HG03575 (cell line): Measurements from ENCODE around the gene TPRA1.
"Not testable (repeated sequence)": the region's sequence is repeated elsewhere in the genome, so short reads cannot be mapped to it uniquely, and the experiment has no call there.

Source experiments
- ATAC-seq: cut with Tn5 transposase; IDR thresholded peaks from one replicate; pipeline ENCODE4 v1.9.1; 2021; ENCODE audit not compliant: unreplicated experiment, insufficient number of reproducible peaks, low FRiP score; ENCODE audit errors: extremely low read depth

Gene TPRA1

DNA sequence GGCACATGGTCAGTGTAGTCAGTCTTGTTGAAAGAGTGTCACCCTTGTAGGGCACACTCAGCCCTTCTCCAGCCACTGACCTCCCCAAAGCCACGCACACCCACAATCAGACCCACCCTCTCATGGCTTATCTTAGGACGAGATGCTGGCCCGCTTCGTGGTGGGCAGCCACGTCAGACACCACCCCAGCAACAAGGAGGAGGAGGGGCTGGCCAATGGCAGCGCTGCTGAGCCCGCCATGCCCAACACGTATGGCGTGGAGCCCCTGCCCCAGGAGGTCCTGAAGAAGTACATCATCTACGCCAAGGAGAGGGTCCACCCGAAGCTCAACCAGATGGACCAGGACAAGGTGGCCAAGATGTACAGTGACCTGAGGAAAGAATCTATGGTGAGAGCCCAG lies 28.4 kb upstream of the TPRA1 start:
- ATAC-seq = no peak

DNA sequence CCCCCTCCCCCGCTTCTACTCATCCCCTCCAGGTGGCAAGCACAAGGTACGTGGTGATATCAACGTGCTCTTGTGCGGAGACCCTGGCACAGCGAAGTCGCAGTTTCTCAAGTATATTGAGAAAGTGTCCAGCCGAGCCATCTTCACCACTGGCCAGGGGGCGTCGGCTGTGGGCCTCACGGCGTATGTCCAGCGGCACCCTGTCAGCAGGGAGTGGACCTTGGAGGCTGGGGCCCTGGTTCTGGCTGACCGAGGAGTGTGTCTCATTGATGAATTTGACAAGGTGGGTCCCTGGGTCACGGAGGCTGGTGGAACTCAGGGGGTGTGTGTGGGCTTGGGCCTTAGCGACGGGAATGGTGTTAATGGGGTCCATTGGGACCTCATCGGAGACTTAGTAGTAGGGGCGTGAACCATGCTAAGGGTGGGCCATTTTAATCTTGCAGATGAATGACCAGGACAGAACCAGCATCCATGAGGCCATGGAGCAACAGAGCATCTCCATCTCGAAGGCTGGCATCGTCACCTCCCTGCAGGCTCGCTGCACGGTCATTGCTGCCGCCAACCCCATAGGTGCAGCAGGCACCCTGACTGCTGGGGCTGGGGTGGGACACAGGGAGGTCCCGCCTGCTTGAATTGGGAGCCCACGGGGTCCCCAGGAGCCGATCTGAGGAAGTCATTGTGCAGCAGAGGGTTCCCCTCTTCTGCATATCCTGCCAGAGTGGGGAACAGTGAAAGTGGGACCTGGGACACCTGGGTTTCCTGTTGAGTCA lies 26.5 kb upstream of the TPRA1 start:
- no peak for ATAC-seq

DNA sequence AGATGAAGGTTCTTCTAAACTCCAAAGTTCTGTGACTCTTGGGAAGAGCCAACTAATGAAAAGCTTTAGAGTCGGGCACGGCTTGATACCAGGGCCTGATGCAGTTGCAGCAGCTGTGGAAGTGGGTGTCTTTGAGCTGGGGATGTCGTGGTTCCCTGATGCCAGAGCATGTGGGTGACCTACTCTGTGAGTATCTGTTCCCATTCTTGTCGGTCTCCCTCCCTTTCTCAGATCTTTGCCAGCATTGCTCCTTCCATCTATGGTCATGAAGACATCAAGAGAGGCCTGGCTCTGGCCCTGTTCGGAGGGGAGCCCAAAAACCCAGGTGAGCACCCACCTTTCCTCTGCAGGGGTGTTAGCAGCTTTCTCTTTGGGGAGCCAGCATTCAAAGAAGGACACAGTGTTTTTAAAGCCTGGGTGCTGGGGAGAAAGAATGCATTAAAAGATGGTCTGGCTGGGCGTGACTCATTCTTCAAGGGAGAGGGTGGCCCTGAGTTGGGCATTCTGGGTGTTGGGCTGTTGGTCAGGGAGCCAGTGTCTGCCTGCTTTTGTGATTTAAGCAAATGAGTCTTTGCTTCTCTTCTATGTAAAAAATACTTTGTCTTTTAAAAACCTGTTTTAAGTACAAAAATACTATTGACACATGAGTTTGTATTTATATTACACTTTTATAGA lies 25.2 kb upstream of the TPRA1 start:
- no peak for ATAC-seq

DNA sequence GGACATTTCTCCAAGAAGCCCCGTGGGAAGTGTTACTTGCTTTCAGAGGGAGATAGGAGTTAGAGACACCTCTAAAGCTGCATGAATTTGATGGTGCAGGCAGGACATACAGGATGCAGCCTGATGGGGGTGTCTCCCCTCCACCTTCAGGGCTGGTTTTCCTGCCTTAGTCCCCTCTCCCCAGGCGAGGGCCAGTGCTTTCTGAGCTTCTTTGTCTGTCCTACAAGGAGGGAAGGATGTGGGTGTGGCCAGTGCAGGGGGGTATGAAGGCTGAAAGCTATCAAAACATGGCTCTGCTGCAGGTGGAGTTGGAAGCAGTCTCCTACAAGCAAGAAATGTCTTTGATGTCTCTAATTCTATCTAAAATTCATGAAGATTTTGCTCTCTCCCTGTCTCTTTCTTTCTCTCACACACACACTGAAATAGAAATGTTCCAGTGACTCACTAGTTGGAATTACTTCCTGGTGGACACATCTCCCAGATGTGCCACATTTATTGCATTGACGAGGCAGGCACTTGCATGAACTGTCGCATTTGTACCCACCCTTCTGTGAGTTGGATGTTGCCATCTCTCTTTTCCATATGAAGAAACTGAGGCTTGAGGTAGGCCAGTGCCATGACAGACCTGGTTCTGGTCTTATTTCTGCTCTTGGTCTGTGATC lies 24.5 kb upstream of the TPRA1 start:
- no peak for ATAC-seq

DNA sequence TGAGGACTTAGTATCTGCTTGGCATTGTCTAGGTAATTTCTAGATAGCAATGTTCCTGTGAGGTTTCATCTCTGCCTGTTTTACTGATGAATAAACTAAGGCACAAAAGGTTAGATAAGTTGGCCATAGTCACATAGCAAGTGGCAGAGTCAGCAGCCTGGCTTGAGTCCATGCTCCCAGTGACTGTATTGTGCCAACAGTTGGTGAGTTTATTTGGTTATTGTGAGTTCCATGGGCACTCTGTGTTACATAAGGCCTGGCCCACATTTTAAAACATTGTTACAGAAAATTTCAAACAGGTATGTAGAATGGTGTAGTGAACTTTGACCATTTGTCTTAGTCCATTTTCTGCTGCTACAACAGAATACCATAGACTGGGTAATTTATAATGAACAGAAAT lies 22.9 kb upstream of the TPRA1 start:
- ATAC-seq = no peak

DNA sequence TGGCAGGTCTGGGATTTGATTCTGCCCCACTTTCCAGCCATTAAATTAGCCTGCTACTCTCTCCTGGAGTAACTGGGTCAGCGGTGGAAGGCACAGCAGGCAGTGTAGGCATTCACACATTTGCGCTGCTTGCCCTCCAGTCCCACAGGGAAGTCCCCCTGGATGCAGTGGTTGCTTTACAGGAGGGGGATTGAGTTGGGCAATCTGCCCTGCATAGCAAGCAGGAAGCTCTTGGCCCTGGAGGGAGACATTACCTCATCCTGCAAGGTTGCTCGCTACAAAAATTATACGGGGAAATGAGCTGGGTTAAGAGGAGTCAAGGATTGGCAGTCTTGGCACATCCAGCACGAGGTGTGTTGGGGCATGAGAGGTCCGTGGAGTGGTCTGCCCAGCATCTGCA lies 22.4 kb upstream of the TPRA1 start:
- no peak for ATAC-seq

DNA sequence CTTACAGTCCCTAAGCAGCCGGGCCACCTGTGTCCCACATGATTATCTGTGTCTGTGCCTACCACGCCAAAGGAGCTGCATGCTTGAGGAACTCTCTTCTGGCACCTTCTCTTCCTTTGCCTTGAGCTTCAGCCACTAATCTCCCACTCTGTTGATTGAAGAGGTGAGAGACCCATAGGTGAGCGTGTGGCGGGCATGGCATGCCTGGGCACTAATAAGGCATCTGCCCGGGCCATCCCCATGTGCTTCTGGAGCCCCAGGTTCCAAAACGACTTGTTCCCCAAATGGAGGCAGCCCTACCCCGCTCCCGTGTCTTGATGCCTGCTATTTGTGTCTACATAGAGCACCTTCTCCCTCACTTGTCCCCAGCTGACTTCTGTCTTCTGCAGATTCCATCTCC lies 20.7 kb upstream of the TPRA1 start:
- ATAC-seq = no peak

DNA sequence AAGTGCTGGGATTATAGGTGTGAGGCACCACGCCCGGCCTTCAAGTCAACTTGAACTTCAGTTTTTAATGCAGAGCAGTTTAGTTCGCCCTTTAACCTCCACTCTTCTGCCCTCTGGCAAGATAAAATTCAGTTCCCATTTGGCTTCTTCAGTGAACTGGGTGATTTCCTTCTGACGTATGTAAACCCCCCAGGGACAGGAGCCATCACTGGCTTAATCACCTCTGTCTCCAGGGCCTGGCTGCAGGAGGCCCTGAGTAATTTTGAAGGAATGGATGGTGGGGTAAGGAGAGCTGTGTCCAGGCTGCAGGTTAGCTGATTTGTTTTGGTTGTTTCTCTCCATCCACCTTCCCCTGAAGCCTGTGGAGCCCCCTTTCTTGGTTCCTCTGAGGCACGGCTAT lies 19.6 kb upstream of the TPRA1 start:
- ATAC-seq = no peak

DNA sequence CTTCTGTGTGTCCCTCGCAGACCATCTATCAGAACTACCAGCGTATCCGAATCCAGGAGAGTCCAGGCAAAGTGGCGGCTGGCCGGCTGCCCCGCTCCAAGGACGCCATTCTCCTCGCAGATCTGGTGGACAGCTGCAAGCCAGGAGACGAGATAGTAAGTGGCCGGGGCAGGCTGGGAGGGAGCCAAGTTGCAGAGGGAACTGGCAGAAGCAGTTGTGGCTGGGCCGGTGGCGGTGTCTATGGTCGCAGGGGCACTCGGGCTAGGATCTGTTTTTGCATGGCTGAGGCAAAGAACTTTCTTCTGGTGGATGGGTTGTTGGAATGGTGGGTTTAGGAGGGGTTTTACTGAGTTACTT lies 17.8 kb upstream of the TPRA1 start:
- no peak for ATAC-seq

DNA sequence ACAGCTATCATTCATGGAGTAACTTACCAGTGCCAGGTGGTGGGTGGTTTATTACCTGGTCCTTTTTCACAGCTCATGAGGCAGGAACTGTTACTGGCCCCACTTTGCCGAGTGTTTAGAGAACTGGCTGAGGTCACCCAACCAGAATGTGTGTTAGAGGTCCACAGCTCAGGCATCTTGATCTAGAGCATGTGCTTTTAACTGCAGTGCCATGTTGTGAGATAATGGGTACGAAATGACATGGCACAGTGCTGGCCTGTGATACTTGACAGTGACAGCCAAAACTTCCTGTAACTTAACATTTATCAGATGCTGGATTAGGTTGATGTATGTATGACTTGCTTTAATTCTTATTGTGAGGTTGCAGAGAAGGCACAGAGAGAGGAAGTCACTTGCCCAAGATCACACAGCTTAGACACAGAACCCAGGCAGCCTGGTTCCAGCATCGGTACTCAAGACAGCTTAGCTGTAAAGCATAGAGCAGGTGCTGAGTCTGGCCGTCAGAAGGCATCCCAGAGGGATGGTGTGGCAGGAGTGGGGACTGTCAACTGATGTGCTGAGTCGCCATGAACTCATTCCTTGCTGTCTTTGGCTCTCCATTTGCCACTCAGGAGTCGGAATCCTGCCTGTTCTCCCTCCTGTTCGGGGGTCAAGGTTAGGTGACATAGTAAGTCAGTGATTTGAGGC lies 17.3 kb upstream of the TPRA1 start:
- no peak for ATAC-seq

DNA sequence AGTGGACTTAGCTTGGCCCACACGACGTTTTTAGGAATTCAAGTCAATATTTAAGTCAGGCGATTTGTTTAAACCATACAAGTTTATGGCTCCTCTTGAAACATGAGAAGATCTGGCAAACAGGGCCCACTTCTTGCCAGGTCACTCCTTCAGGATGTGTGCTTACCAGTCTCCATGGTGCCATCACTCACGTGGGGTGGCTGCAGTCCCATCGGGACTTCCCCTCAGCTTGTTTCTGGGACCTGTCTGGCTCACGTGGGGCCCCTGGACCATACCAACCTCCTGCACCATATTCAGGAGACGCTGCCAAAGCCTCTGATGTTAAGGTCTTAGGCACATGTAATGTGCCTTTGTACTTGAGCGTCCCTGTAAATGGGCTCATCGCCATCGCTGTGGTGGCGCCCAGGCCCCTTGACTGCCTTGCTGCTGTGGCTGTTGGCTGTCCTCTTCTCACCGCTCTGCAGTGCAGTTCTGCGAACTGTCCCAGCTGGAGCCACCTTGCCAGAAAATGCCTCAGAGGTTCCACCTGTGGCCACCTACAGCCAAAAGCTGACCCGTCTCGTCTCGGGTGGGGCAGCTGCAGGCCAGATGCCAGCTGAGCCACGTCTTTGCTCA lies 16.6 kb upstream of the TPRA1 start:
- no peak for ATAC-seq

DNA sequence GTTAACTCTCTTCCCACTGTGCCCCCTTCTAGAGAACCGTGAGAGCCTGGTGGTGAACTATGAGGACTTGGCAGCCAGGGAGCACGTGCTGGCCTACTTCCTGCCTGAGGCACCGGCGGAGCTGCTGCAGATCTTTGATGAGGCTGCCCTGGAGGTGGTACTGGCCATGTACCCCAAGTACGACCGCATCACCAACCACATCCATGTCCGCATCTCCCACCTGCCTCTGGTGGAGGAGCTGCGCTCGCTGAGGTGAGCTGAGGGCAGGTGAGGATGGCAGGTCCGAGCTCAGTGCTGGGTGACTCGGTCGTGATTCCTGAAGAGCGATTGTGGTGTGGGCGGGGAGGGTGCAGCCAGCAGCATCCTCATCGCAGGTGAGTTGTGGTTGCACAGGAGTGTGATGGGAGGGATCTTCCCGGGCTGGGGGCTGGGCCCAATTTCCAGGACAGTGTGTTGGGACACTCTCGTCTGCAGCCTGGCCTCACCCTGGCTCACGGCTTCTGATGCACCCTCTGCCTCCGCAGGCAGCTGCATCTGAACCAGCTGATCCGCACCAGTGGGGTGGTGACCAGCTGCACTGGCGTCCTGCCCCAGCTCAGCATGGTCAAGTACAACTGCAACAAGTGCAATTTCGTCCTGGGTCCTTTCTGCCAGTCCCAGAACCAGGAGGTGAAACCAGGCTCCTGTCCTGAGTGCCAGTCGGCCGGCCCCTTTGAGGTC lies 15.7 kb upstream of the TPRA1 start:
- no peak for ATAC-seq

DNA sequence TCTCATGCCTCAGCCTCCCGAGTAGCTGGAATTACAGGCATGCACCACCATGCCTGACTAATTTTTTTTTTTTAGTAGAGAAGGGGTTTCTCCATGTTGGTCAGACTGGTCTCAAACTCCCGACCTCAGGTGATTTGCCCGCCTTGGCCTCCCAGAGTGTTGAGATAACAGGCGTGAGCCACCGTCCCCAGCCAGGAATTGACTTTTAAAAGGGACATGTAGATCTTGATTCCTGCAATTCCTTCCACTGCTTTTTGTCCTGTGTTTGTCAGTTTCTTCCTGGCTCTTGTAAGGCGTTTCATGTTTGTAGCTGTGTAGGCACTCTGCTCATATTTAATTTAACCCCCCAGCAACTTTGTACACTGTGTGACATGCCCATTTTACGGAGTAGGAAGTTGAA lies 15.0 kb upstream of the TPRA1 start:
- not testable (repeated sequence) for ATAC-seq

DNA sequence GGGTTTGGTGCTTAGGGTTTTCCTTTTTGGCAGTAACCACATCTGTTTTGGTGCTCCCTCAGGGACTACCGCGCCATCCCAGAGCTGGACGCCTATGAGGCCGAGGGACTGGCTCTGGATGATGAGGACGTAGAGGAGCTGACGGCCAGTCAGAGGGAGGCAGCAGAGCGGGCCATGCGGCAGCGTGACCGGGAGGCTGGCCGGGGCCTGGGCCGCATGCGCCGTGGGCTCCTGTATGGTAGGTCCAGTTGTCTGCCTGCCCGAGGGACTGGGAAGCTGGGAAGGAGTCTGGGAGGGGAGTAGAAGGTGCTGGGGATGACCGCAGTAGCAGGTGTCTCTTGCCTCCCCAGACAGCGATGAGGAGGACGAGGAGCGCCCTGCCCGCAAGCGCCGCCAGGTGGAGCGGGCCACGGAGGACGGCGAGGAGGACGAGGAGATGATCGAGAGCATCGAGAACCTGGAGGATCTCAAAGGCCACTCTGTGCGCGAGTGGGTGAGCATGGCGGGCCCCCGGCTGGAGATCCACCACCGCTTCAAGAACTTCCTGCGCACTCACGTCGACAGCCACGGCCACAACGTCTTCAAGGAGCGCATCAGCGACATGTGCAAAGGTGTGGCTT lies 14.1 kb upstream of the TPRA1 start:
- no peak for ATAC-seq

DNA sequence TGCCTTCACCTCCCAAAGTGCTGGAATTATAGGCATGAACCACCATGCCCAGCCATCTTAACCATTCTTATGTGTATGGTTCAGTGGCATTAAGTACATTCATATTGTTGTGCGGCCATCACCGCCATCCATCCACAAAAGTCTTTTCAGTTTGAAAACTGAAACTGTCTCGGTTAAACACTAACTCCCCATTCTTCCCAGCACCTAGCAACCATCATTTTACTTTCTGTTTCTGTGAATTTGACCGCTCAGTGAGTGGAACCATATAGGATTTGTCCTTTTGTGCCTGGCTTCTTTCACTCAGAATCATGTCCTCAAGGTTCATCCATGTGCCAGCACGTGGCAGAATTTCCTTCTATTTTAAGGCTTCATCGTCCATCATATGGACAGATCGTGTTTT lies 13.5 kb upstream of the TPRA1 start:
- no peak for ATAC-seq

DNA sequence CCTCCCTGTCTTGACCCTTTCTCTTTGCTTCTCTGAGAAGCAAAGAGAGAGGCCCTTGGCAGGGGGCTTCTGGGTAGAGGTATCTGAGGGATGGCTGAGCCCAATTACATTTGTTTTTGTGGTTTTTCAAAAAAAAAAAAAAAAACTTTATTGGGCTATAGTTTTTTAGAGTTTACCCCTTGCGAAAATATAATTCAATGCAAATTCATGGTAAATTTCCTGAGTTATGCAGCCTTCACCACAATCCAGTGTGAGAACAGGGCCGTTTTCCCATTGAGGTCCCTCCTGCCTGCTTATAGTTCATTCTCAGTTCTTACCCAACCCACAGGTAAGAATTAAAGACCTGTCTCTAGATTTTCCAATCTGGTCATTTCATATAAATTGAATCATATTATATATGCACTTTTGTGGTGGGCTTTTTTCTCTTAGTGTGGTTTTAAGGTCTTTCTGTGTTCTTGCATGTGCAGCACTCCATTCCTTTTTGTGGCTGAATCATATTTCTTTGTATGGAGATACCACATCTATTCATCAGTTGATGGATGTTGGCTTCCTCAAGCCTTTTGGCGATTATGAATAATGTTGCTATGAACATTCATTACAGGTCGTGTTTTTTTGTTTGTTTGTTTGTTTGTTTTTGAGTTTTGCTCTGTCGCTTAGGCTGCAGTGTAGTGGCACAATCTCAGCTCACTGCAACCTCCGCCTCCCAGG lies 10.4 kb upstream of the TPRA1 start:
- ATAC-seq = no peak

DNA sequence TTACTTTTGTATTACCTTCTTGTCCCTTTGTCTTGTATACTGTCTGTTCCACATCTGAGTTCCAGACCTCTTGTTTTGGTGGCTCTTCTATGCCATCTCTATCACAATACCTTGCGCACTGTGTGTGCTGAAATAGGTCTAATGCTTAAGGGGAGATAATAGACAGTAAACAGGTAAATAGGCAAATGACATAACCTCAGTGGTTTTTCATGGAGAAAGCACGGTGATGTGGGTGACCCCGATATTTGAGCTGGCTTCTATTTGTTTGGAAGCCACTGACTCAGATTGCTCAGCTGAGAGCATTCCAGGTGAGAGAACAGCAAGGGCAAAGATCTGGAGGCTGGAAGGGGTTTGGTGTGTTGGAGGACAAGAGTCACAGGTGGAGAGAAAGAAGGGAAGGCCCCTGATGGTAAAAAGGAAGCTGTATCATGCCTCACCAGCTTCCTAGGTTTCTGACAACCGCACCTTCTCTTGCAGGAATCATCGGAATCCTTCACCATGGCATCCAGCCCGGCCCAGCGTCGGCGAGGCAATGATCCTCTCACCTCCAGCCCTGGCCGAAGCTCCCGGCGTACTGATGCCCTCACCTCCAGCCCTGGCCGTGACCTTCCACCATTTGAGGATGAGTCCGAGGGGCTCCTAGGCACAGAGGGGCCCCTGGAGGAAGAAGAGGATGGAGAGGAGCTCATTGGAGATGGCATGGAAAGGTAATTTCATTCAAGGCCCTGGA lies 8.5 kb upstream of the TPRA1 start:
- no peak for ATAC-seq
